Neuronal stem cell (in vitro differentiated cells): Measurements from ENCODE around the gene FYB2.

Experiments used
- DNase-seq: peaks from one replicate; pipeline ENCODE4 v3.0.0-alpha.2; 2013; ENCODE audit warnings: low spot score
- H2AFZ ChIP-seq: one replicate; pipeline ENCODE4 v1.6.1; 2013; ENCODE audit warnings: mild to moderate bottlenecking, low read length, inconsistent platforms
- H2AK5ac ChIP-seq: 2 replicates; pipeline ENCODE4 v1.6.1; 2013; ENCODE audit warnings: low read depth, mild to moderate bottlenecking, inconsistent platforms, low read length, moderate library complexity, mixed read lengths
- H2BK120ac ChIP-seq: 2 replicates; pipeline ENCODE4 v1.6.1; 2013; ENCODE audit warnings: low read depth, mild to moderate bottlenecking, inconsistent platforms, low read length, moderate library complexity, mixed read lengths
- H2BK12ac ChIP-seq: one replicate; pipeline ENCODE4 v1.6.1; 2013; ENCODE audit warnings: low read length, inconsistent platforms
- H2BK15ac ChIP-seq: 2 replicates; pipeline ENCODE4 v1.6.1; 2013; ENCODE audit warnings: mild to moderate bottlenecking, low read length, inconsistent platforms, mixed read lengths
- H2BK5ac ChIP-seq: one replicate; pipeline ENCODE4 v1.6.1; 2013; ENCODE audit warnings: inconsistent platforms, mild to moderate bottlenecking, low read length, moderate library complexity
- H3K14ac ChIP-seq: one replicate; pipeline ENCODE4 v1.6.1; 2013; ENCODE audit warnings: low read length, inconsistent platforms
- H3K18ac ChIP-seq: 2 replicates; pipeline ENCODE4 v1.6.1; 2013; ENCODE audit warnings: low read length, inconsistent platforms
- H3K23ac ChIP-seq: 2 replicates; pipeline ENCODE4 v1.6.1; 2013; ENCODE audit warnings: low read depth, mild to moderate bottlenecking, mixed read lengths, low read length, inconsistent platforms; ENCODE audit not compliant: poor library complexity
- H3K27ac ChIP-seq: replicated peaks from 3 replicates; pipeline ENCODE4 v1.5.1; 2013; ENCODE audit warnings: low read length, inconsistent platforms
- H3K27me3 ChIP-seq, 3 experiments: 2 replicates each; pipeline ENCODE4 v1.6.1; 2013; ENCODE audit warnings: low read length in 3 of 3, mild to moderate bottlenecking in 2 of 3, inconsistent platforms in 1 of 3, low read depth in 1 of 3, mixed read lengths in 1 of 3, moderate library complexity in 1 of 3; ENCODE audit not compliant: control insufficient read depth in 3 of 3, insufficient read depth in 3 of 3
- H3K36me3 ChIP-seq, 2 donors: replicated peaks in 1 of 2; 2 replicates each; pipeline ENCODE4 v1.6.1; 2013; ENCODE audit warnings: low read length in 2 of 2; ENCODE audit not compliant: control insufficient read depth in 2 of 2, insufficient read depth in 2 of 2
- H3K4ac ChIP-seq: 2 replicates; pipeline ENCODE4 v1.6.1; 2013; ENCODE audit warnings: inconsistent platforms, mild to moderate bottlenecking, low read length, moderate library complexity
- H3K4me1 ChIP-seq, 2 donors: 1 replicate in 1 of 2; 2 replicates in 1 of 2; pipeline ENCODE4 v1.6.1; 2013; ENCODE audit warnings: low read length in 2 of 2, low read depth in 1 of 2; ENCODE audit not compliant: control insufficient read depth in 2 of 2, insufficient read depth in 1 of 2
- H3K4me2 ChIP-seq: one replicate; pipeline ENCODE4 v1.6.1; 2013; ENCODE audit warnings: mild to moderate bottlenecking, low read length, inconsistent platforms; ENCODE audit not compliant: insufficient read depth, poor library complexity, severe bottlenecking
- H3K4me3 ChIP-seq, 2 donors: 2 replicates each; pipeline ENCODE4 v1.5.1; 2013; ENCODE audit warnings: low read length in 2 of 2, mild to moderate bottlenecking in 2 of 2, inconsistent platforms in 1 of 2, moderate library complexity in 1 of 2
- H3K79me1 ChIP-seq: one replicate; pipeline ENCODE4 v1.6.1; 2013; ENCODE audit warnings: low read depth, mild to moderate bottlenecking, inconsistent platforms, low read length, moderate library complexity
- H3K9ac ChIP-seq: one replicate; pipeline ENCODE4 v1.6.1; 2013; ENCODE audit warnings: mild to moderate bottlenecking, low read depth, low read length, inconsistent platforms; ENCODE audit not compliant: poor library complexity
- H3K9me3 ChIP-seq, 2 donors: replicated peaks in 1 of 2; 2 replicates each; pipeline versions ENCODE3 to v1.6.1; 2013; ENCODE audit warnings: low read length in 2 of 2, mild to moderate bottlenecking in 2 of 2, inconsistent platforms in 1 of 2, low read depth in 1 of 2, mixed read lengths in 1 of 2, moderate library complexity in 1 of 2; ENCODE audit not compliant: control insufficient read depth in 2 of 2, insufficient read depth in 1 of 2
- H4K8ac ChIP-seq: one replicate; pipeline ENCODE4 v1.6.1; 2013; ENCODE audit warnings: low read depth, mild to moderate bottlenecking, inconsistent platforms, low read length, moderate library complexity
- H4K91ac ChIP-seq: one replicate; pipeline ENCODE4 v1.6.1; 2013; ENCODE audit warnings: low read length, low read depth, mild to moderate bottlenecking, inconsistent platforms; ENCODE audit not compliant: poor library complexity
- WGBS, 2 donors: extraction: QIAGEN DNeasy Blood & Tissue Kit; methylation state at CpG; one replicate each; pipeline ENCODE4 v1.1.7; 2013; ENCODE audit warnings: missing lambda C conversion rate in 2 of 2, mixed read lengths in 1 of 2; ENCODE audit not compliant: insufficient read length in 2 of 2, insufficient replicate concordance in 1 of 2; ENCODE audit errors: extremely low coverage in 2 of 2; 5-methylcytosine and 5-hydroxymethylcytosine counted together

FYB2 gene

DNA sequence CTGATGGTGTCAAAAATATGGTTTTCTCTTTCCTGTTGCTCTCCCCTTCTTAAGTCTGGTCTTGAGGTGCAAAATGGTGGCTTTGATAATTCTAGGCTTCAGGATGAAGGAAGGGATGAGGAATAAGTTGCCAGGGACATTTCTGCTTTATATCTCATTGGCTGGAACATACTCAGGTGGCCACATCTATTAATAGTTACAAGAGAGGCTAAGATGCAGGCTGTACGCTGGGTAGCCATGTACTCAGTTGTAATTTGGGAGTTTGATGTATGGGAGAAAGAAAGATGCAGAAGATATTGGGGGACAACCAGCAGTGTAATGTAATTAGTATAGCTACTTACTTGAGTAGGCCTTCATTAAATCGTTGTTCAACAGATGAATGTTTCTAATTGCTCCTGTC, 148.9 kb downstream of the FYB2 start:
- H2BK120ac ChIP-seq = no peak overlapping the region
- no peak overlapping the region for H4K91ac ChIP-seq
- H3K4ac ChIP-seq = no peak overlapping the region
- no peaks in the 10 kb centered on the region for H3K27me3 ChIP-seq
- H3K18ac ChIP-seq = no peak overlapping the region
- no peak overlapping the region for H4K8ac ChIP-seq
- H3K9ac ChIP-seq = no peak overlapping the region
- no CpG with 5 or more reads among the region's 2 CpGs for WGBS, 2 donors
- no peaks in the 10 kb centered on the region for H3K9me3 ChIP-seq
- H2BK15ac ChIP-seq = no peak overlapping the region
- no peaks in the 10 kb centered on the region for H3K4me1 ChIP-seq
- no peak overlapping the region for H3K4me3 ChIP-seq
- no peak overlapping the region for H3K4me2 ChIP-seq
- no peak overlapping the region for H3K14ac ChIP-seq
- no peak overlapping the region for H2BK5ac ChIP-seq
- H2AK5ac ChIP-seq = no peak overlapping the region
- no peak overlapping the region for H3K27ac ChIP-seq
- DNase-seq = no peak
- H3K23ac ChIP-seq = no peak overlapping the region
- H2AFZ ChIP-seq = no peak overlapping the region
- no peaks in the 10 kb centered on the region for H3K36me3 ChIP-seq
- H3K79me1 ChIP-seq = peaks cover 2% of the 10 kb centered on the region
- H2BK12ac ChIP-seq = no peak overlapping the region
